Measurements from ENCODE around the gene DNAJC5G. TPM values are rescaled to one million over a fixed set of nuclear protein-coding genes. Genes with fewer than 3 reads are reported as not detected.
A peak's percentile ranks its signal among the peaks of the same experiment; 100 is the strongest.

DNAJC5G gene
- total RNA-seq, result not detected

GRCh38 chr2:27275211-27276150 lies at the start of gene DNAJC5G:
Gene DNAJC5G, plus strand, starts transcription at chr2:27275433. Its CDS starts 1,296 bp downstream, at chr2:27276729.
- no peak for DNase-seq

- no peak for DNase-seq
Observed at GRCh38 chr2:27225526-27225925, 49.7 kb upstream of the DNAJC5G start.

- no peak for DNase-seq
Observed at GRCh38 chr2:27227501-27227900, 47.7 kb upstream of the DNAJC5G start.

GRCh38 chr2:27231921-27232320 lies 43.3 kb upstream of the DNAJC5G start:
- DNase-seq, result no peak

GRCh38 chr2:27233341-27233740 lies 41.9 kb upstream of the DNAJC5G start:
- DNase-seq, result no peak

- DNase-seq, result no peak
Observed at GRCh38 chr2:27236136-27236535, 39.1 kb upstream of the DNAJC5G start.

GRCh38 chr2:27236626-27237025 lies 38.6 kb upstream of the DNAJC5G start:
- DNase-seq, result no peak

GRCh38 chr2:27237341-27237945 lies 37.8 kb upstream of the DNAJC5G start:
- DNase-seq, result no peak

GRCh38 chr2:27238976-27239375 lies 36.3 kb upstream of the DNAJC5G start:
- no peak for DNase-seq

GRCh38 chr2:27240406-27240805 lies 34.8 kb upstream of the DNAJC5G start:
- DNase-seq, result no peak

GRCh38 chr2:27241761-27242613 lies 33.2 kb upstream of the DNAJC5G start:
- DNase-seq, result no peak

GRCh38 chr2:27242614-27242951 lies 32.6 kb upstream of the DNAJC5G start:
- no peak for DNase-seq

- DNase-seq, result peak; percentile 49
Observed at GRCh38 chr2:27243391-27244130, 31.7 kb upstream of the DNAJC5G start.

- DNase-seq, result no peak
Observed at GRCh38 chr2:27245116-27245515, 30.1 kb upstream of the DNAJC5G start.

- no peak for DNase-seq
Observed at GRCh38 chr2:27245626-27246025, 29.6 kb upstream of the DNAJC5G start.

- DNase-seq, result no peak
Observed at GRCh38 chr2:27247893-27248292, 27.3 kb upstream of the DNAJC5G start.

- no peak for DNase-seq
Observed at GRCh38 chr2:27249159-27249890, 25.9 kb upstream of the DNAJC5G start.

GRCh38 chr2:27249891-27250651 lies 25.2 kb upstream of the DNAJC5G start:
- peak; percentile 35 for DNase-seq

GRCh38 chr2:27250652-27251379 lies 24.4 kb upstream of the DNAJC5G start:
- no peak for DNase-seq

- DNase-seq, result no peak
Observed at GRCh38 chr2:27251766-27252165, 23.5 kb upstream of the DNAJC5G start.
